Esophagus squamous epithelium (tissue), 5 donors: Measurements from ENCODE around the gene SPNS3. TPM values are rescaled to one million over a fixed set of nuclear protein-coding genes. Genes with fewer than 3 reads are reported as not detected.
A peak's percentile ranks its signal among the peaks of the same experiment; 100 is the strongest.

ENCODE experiments used
- DNase-seq: peaks from one replicate; lab custom pipeline; 2025; lab: John Stamatoyannopoulos, UW
- H3K27ac ChIP-seq, 4 donors: fragments of 200-600 bp; sonication (generic); one replicate each; pipeline ENCODE4 v1.5.1; 2016 to 2019; ENCODE audit warnings: mild to moderate bottlenecking in 1 of 4
- H3K27me3 ChIP-seq, 4 donors: fragments of 200-600 bp; sonication (generic); 1 replicate in 3 of 4; 2 replicates in 1 of 4; pipeline versions ENCODE4 v1.5.1 to v1.6.0; 2017 to 2021; ENCODE audit warnings: antibody characterized with exemption in 1 of 4
- H3K36me3 ChIP-seq, 3 donors: fragments of 200-600 bp; sonication (generic); one replicate each; pipeline ENCODE4 v1.5.1; 2016 to 2019
- H3K4me1 ChIP-seq, 3 donors: fragments of 200-600 bp; sonication (generic); one replicate each; pipeline ENCODE4 v1.5.1; 2017 to 2019
- H3K4me3 ChIP-seq, 4 donors: fragments of 200-600 bp; sonication (generic); 1 replicate in 3 of 4; 2 replicates in 1 of 4; pipeline ENCODE4 v1.5.1; 2016 to 2019; ENCODE audit warnings: mild to moderate bottlenecking in 2 of 4, moderate library complexity in 1 of 4
- H3K9me3 ChIP-seq, 3 donors: fragments of 200-600 bp; sonication (generic); one replicate each; pipeline ENCODE4 v1.5.1; 2016 to 2019
- POLR2A ChIP-seq, 4 donors: fragments of 450-650 bp; IDR thresholded peaks; one replicate each; pipeline ENCODE4 v1.6.1; 2017; ENCODE audit warnings: antibody characterized with exemption in 4 of 4, mild to moderate bottlenecking in 4 of 4, moderate library complexity in 3 of 4
- WGBS, 2 donors: methylation state at CpG; one replicate each; pipeline ENCODE4 v1.1.5; 2018; 5-methylcytosine and 5-hydroxymethylcytosine counted together
- intact Hi-C: fragments of 100-400 bp; cut with DNase I; formaldehyde crosslinking; loops from one replicate; pipeline ENCODE4 v1.15.0; 2022
- total RNA-seq, 4 donors: library from RNA; depleted of rRNA; stranded (reverse); fragments of >200 nt; gene quantifications; one replicate each; pipeline ENCODE4 v1.1.0, GENCODE V29; 2016
- TF ChIP-seq, protein P1 (sequence below), 6 experiments: fragments of 450-650 bp in 4 of 6; fragments of 200-600 bp in 2 of 6; sonication (generic) in 2 of 6; IDR thresholded peaks; one replicate each; pipeline ENCODE4 v1.5.1; 2016 to 2019; ENCODE audit warnings: antibody characterized with exemption in 6 of 6, mild to moderate bottlenecking in 4 of 6, moderate library complexity in 4 of 6
- donor health status: DM: yes; HTN: yes; CAD: no.

SPNS3 gene
- total RNA-seq, 4 donors from 2014 or later, result 0.27 TPM; not detected in 3

DNA sequence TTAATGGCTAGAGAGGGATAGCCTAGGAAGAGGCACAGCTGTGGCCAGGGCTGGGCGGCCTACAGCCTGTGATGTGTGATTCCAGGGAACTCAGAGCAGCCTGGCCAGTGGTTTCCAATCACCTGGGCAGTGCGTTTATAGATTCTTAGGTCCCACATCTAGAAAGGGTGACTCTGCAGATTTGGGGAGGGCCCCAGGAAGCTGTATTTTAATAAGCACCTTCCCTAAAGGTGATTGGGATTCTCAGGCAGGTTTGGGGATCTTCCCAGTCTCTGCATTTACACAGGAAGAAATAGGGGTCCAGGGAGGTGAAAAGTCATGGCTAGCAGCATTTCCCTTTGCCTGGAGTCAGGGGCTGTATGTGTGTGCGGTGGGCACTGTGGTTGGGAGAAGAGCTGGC, 74.5 kb downstream of the SPNS3 start:
- intact Hi-C loops, result no loop called here
- 88 to 100% methylated on average over 1 to 2 of the region's 3 CpGs for WGBS, 2 donors
- peaks cover 0 to 17% (median 0%) of the 10 kb centered on the region in 4 donors for H3K27me3 ChIP-seq
- no peak for DNase-seq
- no peak for TF ChIP-seq POLR2A (IDR thresholded peaks at IDR 0.05)
- TF ChIP-seq, protein P1, sequence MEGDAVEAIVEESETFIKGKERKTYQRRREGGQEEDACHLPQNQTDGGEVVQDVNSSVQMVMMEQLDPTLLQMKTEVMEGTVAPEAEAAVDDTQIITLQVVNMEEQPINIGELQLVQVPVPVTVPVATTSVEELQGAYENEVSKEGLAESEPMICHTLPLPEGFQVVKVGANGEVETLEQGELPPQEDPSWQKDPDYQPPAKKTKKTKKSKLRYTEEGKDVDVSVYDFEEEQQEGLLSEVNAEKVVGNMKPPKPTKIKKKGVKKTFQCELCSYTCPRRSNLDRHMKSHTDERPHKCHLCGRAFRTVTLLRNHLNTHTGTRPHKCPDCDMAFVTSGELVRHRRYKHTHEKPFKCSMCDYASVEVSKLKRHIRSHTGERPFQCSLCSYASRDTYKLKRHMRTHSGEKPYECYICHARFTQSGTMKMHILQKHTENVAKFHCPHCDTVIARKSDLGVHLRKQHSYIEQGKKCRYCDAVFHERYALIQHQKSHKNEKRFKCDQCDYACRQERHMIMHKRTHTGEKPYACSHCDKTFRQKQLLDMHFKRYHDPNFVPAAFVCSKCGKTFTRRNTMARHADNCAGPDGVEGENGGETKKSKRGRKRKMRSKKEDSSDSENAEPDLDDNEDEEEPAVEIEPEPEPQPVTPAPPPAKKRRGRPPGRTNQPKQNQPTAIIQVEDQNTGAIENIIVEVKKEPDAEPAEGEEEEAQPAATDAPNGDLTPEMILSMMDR (IDR thresholded peaks at IDR 0.05), result no peak
- no peak overlapping the region for H3K4me3 ChIP-seq
- peak overlapping the region in 3 of 4 donors; percentile 46 to 81 (median 66) for H3K27ac ChIP-seq
- H3K9me3 ChIP-seq, result no peaks in the 10 kb centered on the region
- no peaks in the 10 kb centered on the region for H3K36me3 ChIP-seq
- H3K4me1 ChIP-seq, result peaks cover 17 to 99% (median 32%) of the 10 kb centered on the region in 3 donors

DNA sequence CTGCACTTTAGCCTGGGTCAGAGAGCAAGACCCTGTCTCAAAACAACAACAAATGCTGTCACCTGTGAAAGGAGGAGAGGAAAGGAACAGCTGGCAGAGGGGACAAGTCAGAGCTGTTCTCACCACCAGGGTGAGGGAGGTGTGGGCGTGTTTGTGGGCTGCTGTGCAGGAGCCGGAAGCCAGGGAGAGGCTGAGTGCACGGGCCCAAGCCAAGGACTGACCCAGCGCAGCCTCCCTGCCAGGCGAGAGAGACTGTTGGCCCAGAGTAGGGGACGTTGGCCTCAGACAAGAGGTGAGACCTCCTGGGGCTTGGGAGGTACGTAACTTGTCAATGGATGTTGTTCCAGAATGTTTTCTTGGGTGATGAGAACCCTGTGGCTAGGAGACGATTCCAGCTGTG, 75.7 kb downstream of the SPNS3 start:
- Histone ChIP-seq H3K27ac (peak overlapping the region; percentile 46 to 81 (median 58)), H3K9me3 (no peaks in the 10 kb centered on the region), H3K4me1 (peaks cover 17 to 99% (median 38%) of the 10 kb centered on the region in 3 donors), H3K4me3 (no peak overlapping the region), H3K36me3 (no peaks in the 10 kb centered on the region), H3K27me3 (peaks cover 0 to 6% (median 0%) of the 10 kb centered on the region in 4 donors)
- 40 to 41% methylated on average over 5 to 8 of the region's 8 CpGs for WGBS, 2 donors
- TF ChIP-seq POLR2A (IDR thresholded peaks at IDR 0.05), result no peak
- TF ChIP-seq, protein P1 (IDR thresholded peaks at IDR 0.05), result no peak
- intact Hi-C loops, result no loop called here
- no peak for DNase-seq

DNA sequence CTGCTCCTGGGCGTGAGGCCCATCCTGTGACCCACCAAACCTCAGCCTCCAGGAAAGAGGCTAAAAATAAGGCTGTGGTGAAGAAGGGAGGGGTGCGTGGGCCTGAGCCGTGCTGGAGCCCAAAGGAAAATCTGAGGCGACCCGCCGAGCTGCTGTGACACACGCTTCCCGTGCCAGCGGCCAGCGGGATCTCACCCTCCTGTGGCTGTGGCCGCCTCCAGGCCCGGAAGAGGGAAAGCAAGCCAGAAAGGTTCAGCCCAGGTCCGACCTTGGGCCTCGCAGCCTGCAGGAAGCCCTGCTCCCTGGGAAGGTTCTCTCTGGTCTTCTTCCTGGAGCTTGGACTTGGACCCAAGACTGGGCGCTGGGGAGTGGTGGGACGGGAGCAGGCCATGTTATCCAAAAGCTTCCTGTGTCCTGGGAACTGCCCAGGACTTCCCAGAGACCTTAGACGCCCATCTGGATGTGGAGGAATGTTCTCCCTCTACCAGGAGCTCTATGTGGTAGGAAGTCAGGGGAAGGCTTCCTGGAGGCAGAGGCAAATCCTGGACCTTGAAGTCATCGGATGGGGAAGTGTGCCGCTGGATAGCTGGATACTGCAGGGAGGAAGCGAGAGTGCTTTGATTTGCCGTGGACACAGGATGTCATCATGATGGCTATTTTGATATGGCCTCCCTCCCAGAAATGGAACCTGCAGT, 76.3 kb downstream of the SPNS3 start:
- WGBS, 2 donors, result 68 to 80% methylated on average over 7 to 16 of the region's 21 CpGs
- Histone ChIP-seq H3K4me3 (no peak overlapping the region), H3K36me3 (no peaks in the 10 kb centered on the region), H3K27me3 (peaks cover 0 to 6% (median 0%) of the 10 kb centered on the region in 4 donors), H3K4me1 (peaks cover 17 to 99% (median 38%) of the 10 kb centered on the region in 3 donors), H3K27ac (peak overlapping the region in 3 of 4 donors; percentile 46 to 81 (median 66)), H3K9me3 (no peaks in the 10 kb centered on the region)
- TF ChIP-seq, protein P1 (IDR thresholded peaks at IDR 0.05), result no peak
- TF ChIP-seq POLR2A (IDR thresholded peaks at IDR 0.05), result no peak
- DNase-seq, result no peak
- intact Hi-C loops, result no loop called here

DNA sequence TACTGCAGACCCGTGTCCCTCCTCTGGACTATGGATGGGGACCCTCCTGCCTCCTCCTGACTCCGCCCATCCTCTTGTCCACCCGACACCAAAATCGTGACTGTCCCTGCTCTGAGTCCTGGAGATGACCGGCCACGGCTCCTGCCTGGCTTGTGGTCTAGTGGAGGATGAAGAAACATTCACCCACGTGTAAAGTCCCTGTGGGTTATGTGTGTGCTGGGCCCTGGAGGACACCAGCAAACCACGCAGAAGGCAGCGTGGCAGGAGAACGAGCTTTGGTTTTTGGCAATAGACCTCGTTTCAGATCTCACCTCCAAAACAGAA, 76.8 kb downstream of the SPNS3 start:
- Histone ChIP-seq H3K4me1 (peaks cover 17 to 99% (median 36%) of the 10 kb centered on the region in 3 donors), H3K4me3 (no peak overlapping the region), H3K36me3 (no peaks in the 10 kb centered on the region), H3K27ac (peak overlapping the region in 3 of 4 donors; percentile 46 to 81 (median 66)), H3K27me3 (peaks cover 0 to 5% (median 0%) of the 10 kb centered on the region in 4 donors), H3K9me3 (no peaks in the 10 kb centered on the region)
- TF ChIP-seq POLR2A (IDR thresholded peaks at IDR 0.05), result no peak
- TF ChIP-seq, protein P1 (IDR thresholded peaks at IDR 0.05), result no peak
- WGBS, 2 donors, result 68 to 75% methylated on average over 4 to 6 of the region's 11 CpGs
- DNase-seq, result no peak
- intact Hi-C loops, result no loop called here

DNA sequence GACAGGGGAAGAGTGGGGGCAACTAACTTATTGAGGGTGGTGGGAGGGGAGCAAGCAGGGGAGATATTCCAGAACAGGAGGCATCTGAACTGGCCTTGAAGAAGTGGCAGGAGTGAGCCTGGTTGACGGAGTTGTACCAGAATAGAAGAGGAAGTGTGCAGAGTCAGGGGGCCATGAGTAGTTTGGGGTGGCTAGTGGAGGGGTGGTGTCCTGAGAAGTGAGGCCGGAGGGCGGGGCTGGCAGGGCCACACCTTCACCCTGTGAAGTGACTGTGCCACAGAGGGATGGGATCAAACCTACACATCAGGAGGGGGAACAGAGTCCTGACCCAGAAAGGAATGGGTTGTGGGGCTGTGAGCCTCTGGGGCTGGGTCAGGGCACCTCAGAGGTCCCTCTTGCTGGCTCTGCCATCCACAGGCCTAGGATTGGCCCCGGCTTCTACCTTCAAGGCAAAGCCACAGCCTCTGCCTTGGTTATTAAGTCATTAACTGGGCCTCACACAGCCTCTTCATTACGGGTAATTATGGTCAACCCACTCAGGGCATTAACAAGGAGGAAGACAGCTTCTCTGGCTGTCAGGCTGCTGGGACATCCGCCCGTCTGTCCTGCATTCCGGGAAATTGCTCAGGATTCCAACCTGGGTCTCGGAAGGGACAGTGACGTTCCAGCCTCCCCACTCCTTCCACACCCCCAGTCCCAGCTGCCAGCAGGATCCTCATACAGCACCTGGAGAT, 77.6 kb downstream of the SPNS3 start:
- H3K36me3 ChIP-seq, result no peaks in the 10 kb centered on the region
- no peaks in the 10 kb centered on the region for H3K9me3 ChIP-seq
- H3K4me3 ChIP-seq, result no peak overlapping the region
- no peaks in the 10 kb centered on the region for H3K27me3 ChIP-seq
- intact Hi-C loops, result no loop called here
- TF ChIP-seq, protein P1 (IDR thresholded peaks at IDR 0.05), result no peak
- no peak for TF ChIP-seq POLR2A (IDR thresholded peaks at IDR 0.05)
- no peak for DNase-seq
- WGBS, 2 donors, result 80 to 93% methylated on average over 10 of the region's 10 CpGs
- peaks cover 14 to 99% (median 32%) of the 10 kb centered on the region in 3 donors for H3K4me1 ChIP-seq
- H3K27ac ChIP-seq, result peak overlapping the region in 3 of 4 donors; percentile 41 to 81 (median 66)
